Keratinocyte (primary cell): ENCODE data around the gene MAD1L1. TPM values are rescaled to one million over a fixed set of nuclear protein-coding genes. Genes with fewer than 3 reads are reported as not detected.
"Not testable (repeated sequence)": the region's sequence is repeated elsewhere in the genome, so short reads cannot be mapped to it uniquely, and the experiment has no call there.

Experiments used
- DNase-seq: peaks from one replicate; pipeline ENCODE4 v3.0.0-alpha.2; 2011; ENCODE audit warnings: low read depth, missing footprints, low spot score
- FAIRE-seq: peaks from 2 replicates; lab custom pipeline; 2011; peaks lifted over from hg19 to GRCh38; lab: Jason Lieb, UNC
- H2AFZ ChIP-seq: 2 replicates; pipeline ENCODE4 v1.6.0; 2012; ENCODE audit warnings: low read length, control low read depth, inconsistent platforms; ENCODE audit not compliant: control insufficient read depth
- H3K27ac ChIP-seq: 2 replicates; pipeline ENCODE4 v1.5.1; 2011; ENCODE audit warnings: low read length; ENCODE audit not compliant: control insufficient read depth, insufficient read depth
- H3K27me3 ChIP-seq: 3 replicates; pipeline ENCODE4 v1.6.0; 2011; ENCODE audit warnings: low read length; ENCODE audit not compliant: control insufficient read depth, insufficient read depth; ENCODE audit errors: extremely low read depth
- H3K36me3 ChIP-seq, 2 experiments: 2 replicates in 1 of 2; 3 replicates in 1 of 2; pipeline ENCODE4 v1.5.1; 2011; ENCODE audit warnings: low read length in 2 of 2, mild to moderate bottlenecking in 1 of 2; ENCODE audit not compliant: control insufficient read depth in 2 of 2, insufficient read depth in 2 of 2; ENCODE audit errors: extremely low read depth in 1 of 2
- H3K4me1 ChIP-seq: 3 replicates; pipeline ENCODE4 v1.5.1; 2011; ENCODE audit warnings: low read length; ENCODE audit not compliant: control insufficient read depth, insufficient read depth; ENCODE audit errors: extremely low read depth
- H3K4me2 ChIP-seq: 3 replicates; pipeline ENCODE4 v1.6.0; 2011; ENCODE audit warnings: low read depth, low read length; ENCODE audit not compliant: control insufficient read depth, insufficient read depth; ENCODE audit errors: extremely low read depth
- H3K4me3 ChIP-seq, 3 experiments: fragments of 200-600 bp in 1 of 3; sonication (generic) in 1 of 3; 2 replicates in 2 of 3; 3 replicates in 1 of 3; pipeline ENCODE4 v1.5.1; 2011 to 2016; ENCODE audit warnings: low read length in 3 of 3, mild to moderate bottlenecking in 3 of 3, control low read depth in 2 of 3, inconsistent platforms in 1 of 3, low read depth in 1 of 3, mixed read lengths in 1 of 3, mixed run types in 1 of 3, moderate library complexity in 1 of 3; ENCODE audit not compliant: control insufficient read depth in 2 of 3, insufficient read depth in 2 of 3; ENCODE audit errors: extremely low read depth in 1 of 3
- H3K79me2 ChIP-seq: 2 replicates; pipeline ENCODE4 v1.6.0; 2012; ENCODE audit warnings: low read length; ENCODE audit not compliant: control insufficient read depth, insufficient read depth
- H3K9ac ChIP-seq: 3 replicates; pipeline ENCODE4 v1.6.0; 2011; ENCODE audit warnings: low read length; ENCODE audit not compliant: control insufficient read depth, insufficient read depth; ENCODE audit errors: extremely low read depth
- H3K9me1 ChIP-seq: 3 replicates; pipeline ENCODE4 v1.6.0; 2011; ENCODE audit warnings: low read length; ENCODE audit not compliant: control insufficient read depth, insufficient read depth; ENCODE audit errors: extremely low read depth
- H3K9me3 ChIP-seq: 2 replicates; pipeline ENCODE4 v1.5.1; 2012; ENCODE audit warnings: low read depth, low read length; ENCODE audit not compliant: control insufficient read depth
- H4K20me1 ChIP-seq: 3 replicates; pipeline ENCODE4 v1.6.0; 2011; ENCODE audit warnings: low read length; ENCODE audit not compliant: control insufficient read depth, insufficient read depth; ENCODE audit errors: extremely low read depth
- EZH2 ChIP-seq: IDR thresholded peaks from one replicate; pipeline ENCODE4 v1.6.1; 2012; ENCODE audit warnings: inconsistent platforms, mild to moderate bottlenecking, low read length, moderate library complexity
- dilution Hi-C: fragments of 300-500 bp; cut with MboI; formaldehyde crosslinking; loops from one replicate; pipeline ENCODE4 v1.7.0; 2020; ENCODE audit warnings: low sequenced_read_pairs; ENCODE audit not compliant: extremely low pct_ligation_motif_present
- polyA plus RNA-seq, 5 experiments: library from polyadenylated mRNA; depleted of rRNA in 3 of 5; stranded (reverse) in 3 of 5; stranded (forward) in 1 of 5; unstranded in 1 of 5; fragments of >200 nt; gene quantifications; 1 replicate in 1 of 5; 2 replicates in 3 of 5; 3 replicates in 1 of 5; pipeline versions ENCODE4 v1.2.1 to v1.2.3, GENCODE V29; 2011 to 2012; ENCODE audit warnings: missing spikeins in 2 of 5, low read depth in 1 of 5, low replicate concordance in 1 of 5
- TF ChIP-seq, protein P1 (sequence below), 3 experiments: IDR thresholded peaks in 1 of 3; conservative IDR thresholded peaks in 1 of 3; optimal IDR thresholded peaks in 1 of 3; 2 replicates in 2 of 3; 3 replicates in 1 of 3; pipeline versions ENCODE3 to v1.5.1; 2011; ENCODE audit warnings: low read length in 3 of 3, mild to moderate bottlenecking in 3 of 3, moderate library complexity in 2 of 3, control low read depth in 1 of 3, inconsistent platforms in 1 of 3; ENCODE audit not compliant: insufficient read depth in 2 of 3; ENCODE audit errors: extremely low read depth in 1 of 3

Gene MAD1L1
- polyA plus RNA-seq, 1 donor (not counting 4 experiments of a cell fraction or from before 2014, with no cell fraction given), result 18.0 TPM

DNA sequence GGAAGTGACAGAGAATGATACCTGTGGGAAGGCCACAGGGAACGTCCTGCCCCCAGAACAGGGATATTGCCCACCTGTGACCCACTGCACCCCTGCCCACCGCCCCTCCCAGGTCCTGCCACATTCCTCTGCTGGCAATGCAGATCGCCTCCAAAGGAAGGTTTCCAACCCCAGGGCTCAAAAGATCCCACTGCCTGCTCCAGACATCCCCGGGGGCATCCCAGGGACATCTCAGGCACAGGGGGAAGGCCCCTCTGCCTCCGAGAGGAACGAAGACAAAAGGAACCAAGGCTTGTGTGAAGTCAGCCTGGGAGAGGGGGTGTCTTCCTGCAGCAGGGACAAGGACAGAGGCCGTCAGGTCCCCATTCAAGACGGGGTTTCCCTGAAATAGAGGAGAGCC, 37.8 kb upstream of the MAD1L1 start:
- FAIRE-seq, result no peak
- H3K27me3 ChIP-seq, result no peaks in the 10 kb centered on the region
- no peak overlapping the region for H3K9ac ChIP-seq
- no peaks in the 10 kb centered on the region for H3K9me3 ChIP-seq
- TF ChIP-seq EZH2, result no peak
- TF ChIP-seq, protein P1, sequence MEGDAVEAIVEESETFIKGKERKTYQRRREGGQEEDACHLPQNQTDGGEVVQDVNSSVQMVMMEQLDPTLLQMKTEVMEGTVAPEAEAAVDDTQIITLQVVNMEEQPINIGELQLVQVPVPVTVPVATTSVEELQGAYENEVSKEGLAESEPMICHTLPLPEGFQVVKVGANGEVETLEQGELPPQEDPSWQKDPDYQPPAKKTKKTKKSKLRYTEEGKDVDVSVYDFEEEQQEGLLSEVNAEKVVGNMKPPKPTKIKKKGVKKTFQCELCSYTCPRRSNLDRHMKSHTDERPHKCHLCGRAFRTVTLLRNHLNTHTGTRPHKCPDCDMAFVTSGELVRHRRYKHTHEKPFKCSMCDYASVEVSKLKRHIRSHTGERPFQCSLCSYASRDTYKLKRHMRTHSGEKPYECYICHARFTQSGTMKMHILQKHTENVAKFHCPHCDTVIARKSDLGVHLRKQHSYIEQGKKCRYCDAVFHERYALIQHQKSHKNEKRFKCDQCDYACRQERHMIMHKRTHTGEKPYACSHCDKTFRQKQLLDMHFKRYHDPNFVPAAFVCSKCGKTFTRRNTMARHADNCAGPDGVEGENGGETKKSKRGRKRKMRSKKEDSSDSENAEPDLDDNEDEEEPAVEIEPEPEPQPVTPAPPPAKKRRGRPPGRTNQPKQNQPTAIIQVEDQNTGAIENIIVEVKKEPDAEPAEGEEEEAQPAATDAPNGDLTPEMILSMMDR (optimal IDR thresholded peaks at IDR 0.05 in 1 of 3, IDR thresholded peaks at IDR 0.05 in 1 of 3, conservative IDR thresholded peaks at IDR 0.05 in 1 of 3; ENCODE audit: extremely low read depth in 1 of 3, insufficient read depth in 2 of 3, low read length in 3 of 3), result no peak
- no peak overlapping the region for H3K27ac ChIP-seq
- no peaks in the 10 kb centered on the region for H3K79me2 ChIP-seq
- DNase-seq, result no peak
- H3K36me3 ChIP-seq, result peaks cover 0 to 6% of the 10 kb centered on the region in 2 experiments
- H4K20me1 ChIP-seq, result no peaks in the 10 kb centered on the region
- H3K4me1 ChIP-seq, result no peaks in the 10 kb centered on the region
- H3K9me1 ChIP-seq, result no peaks in the 10 kb centered on the region
- no peak overlapping the region for H3K4me3 ChIP-seq
- dilution Hi-C loops, result no loop called here
- no peak overlapping the region for H3K4me2 ChIP-seq
- H2AFZ ChIP-seq, result no peak overlapping the region

DNA sequence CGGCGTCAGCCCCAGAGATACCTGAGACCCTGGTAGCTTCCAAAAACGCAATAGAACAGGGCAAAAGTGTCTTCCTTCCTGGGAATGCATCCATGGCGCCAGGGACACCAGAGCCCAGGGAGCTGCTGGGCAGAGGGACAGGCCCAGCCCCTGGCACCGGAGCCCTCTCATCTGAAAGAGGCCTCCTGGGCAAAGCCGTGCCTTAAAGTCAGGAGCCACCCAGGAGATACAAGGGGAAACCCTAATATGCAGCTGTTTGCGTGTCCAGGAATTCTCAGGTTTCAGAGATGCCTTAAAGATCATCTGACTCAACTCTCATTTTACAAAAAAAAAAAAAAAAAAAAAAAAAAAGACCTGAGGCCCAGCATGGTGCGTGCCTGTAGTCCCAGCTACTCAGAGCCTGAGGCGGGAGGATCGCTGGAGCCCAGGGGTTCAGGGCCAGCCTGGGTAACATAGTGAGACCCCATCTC, 37.3 kb upstream of the MAD1L1 start:
- TF ChIP-seq, protein P1 (optimal IDR thresholded peaks at IDR 0.05 in 1 of 3, IDR thresholded peaks at IDR 0.05 in 1 of 3, conservative IDR thresholded peaks at IDR 0.05 in 1 of 3; ENCODE audit: extremely low read depth in 1 of 3, insufficient read depth in 2 of 3, low read length in 3 of 3), result no peak
- TF ChIP-seq EZH2, result no peak
- Histone ChIP-seq H2AFZ (no peak overlapping the region), H3K9me1 (no peaks in the 10 kb centered on the region), H3K36me3 (peaks cover 0 to 6% of the 10 kb centered on the region in 2 experiments), H3K4me2 (no peak overlapping the region), H3K27ac (no peak overlapping the region), H3K4me3 (no peak overlapping the region), H3K27me3 (no peaks in the 10 kb centered on the region), H4K20me1 (no peaks in the 10 kb centered on the region), H3K79me2 (no peaks in the 10 kb centered on the region), H3K9ac (no peak overlapping the region), H3K4me1 (no peaks in the 10 kb centered on the region), H3K9me3 (no peaks in the 10 kb centered on the region)
- FAIRE-seq (no peak), DNase-seq (no peak)
- dilution Hi-C loops, result no loop called here

DNA sequence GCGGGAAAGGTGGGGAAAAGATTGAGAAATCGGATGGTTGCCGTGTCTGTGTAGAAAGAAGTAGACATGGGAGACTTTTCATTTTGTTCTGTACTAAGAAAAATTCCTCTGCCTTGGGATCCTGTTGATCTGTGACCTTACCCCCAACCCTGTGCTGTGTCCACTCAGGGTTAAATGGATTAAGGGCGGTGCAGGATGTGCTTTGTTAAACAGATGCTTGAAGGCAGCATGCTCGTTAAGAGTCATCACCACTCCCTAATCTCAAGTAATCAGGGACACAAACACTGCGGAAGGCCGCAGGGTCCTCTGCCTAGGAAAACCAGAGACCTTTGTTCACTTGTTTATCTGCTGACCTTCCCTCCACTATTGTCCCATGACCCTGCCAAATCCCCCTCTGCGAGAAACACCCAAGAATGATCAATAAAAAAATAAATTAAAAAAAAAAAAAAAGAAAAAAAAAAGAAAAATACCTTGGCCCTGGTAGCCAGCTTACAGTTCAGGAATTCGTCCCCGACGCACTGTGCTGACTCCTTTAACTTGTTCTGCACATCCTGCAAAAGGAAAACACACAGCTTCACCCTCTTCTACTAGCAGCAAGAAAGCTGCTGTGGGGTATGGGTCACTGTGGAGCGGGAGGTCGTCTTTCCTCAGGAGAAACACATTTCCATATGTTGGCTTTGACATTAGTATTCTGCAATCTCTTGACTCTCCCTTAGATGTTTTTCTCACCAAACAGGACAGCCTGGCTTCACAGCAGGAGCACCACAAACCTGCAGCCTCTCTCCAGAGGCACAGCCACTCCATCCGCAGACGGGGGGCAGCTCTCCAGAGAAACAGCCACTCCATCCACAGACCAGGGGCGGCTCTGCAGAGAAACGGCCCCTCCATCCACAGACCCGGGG, 36.6 kb upstream of the MAD1L1 start:
- H3K79me2 ChIP-seq, dilution Hi-C loops, H3K27me3 ChIP-seq, H3K9ac ChIP-seq, H3K4me3 ChIP-seq, H3K4me1 ChIP-seq, H3K9me1 ChIP-seq, H3K36me3 ChIP-seq, H3K27ac ChIP-seq, H4K20me1 ChIP-seq, H3K4me2 ChIP-seq, H2AFZ ChIP-seq, DNase-seq, H3K9me3 ChIP-seq, FAIRE-seq: not testable (repeated sequence)
